Osteoblast (primary cell): ENCODE data around the gene TPRG1L. TPM values are rescaled to one million over a fixed set of nuclear protein-coding genes. Genes with fewer than 3 reads are reported as not detected.

Experiments
- total RNA-seq: library from RNA; depleted of rRNA; stranded (reverse); fragments of >200 nt; gene quantifications from 2 replicates; pipeline ENCODE4 v1.2.3, GENCODE V29; 2012

TPRG1L gene
- total RNA-seq, 1 donor, result 35.8 TPM

Other genes starting within 250 kb of the TPRG1L start
- not detected in 2 replicates for gene ARHGEF16, start 170.3 kb upstream of the TPRG1L start, total RNA-seq
- gene MEGF6, start 13.5 kb upstream of the TPRG1L start, total RNA-seq, result 61.9 and 85.4 TPM in 2 replicates
- 9.8 and 12.4 TPM in 2 replicates for gene WRAP73, start 25.1 kb downstream of the TPRG1L start, total RNA-seq
- gene TP73, start 27.5 kb downstream of the TPRG1L start, total RNA-seq, result not detected in 2 replicates
- gene CCDC27, start 127.4 kb downstream of the TPRG1L start, total RNA-seq, result not detected in 2 replicates
- gene SMIM1, start 147.7 kb downstream of the TPRG1L start, total RNA-seq, result not detected in 2 replicates
- gene LRRC47, start 171.5 kb downstream of the TPRG1L start, total RNA-seq, result 24.5 and 30.0 TPM in 2 replicates
- gene CEP104, start 232.2 kb downstream of the TPRG1L start, total RNA-seq, result 21.5 and 21.7 TPM in 2 replicates
- gene DFFB, start 232.5 kb downstream of the TPRG1L start, total RNA-seq, result 5.1 and 8.3 TPM in 2 replicates